Measurements from ENCODE around the gene JAKMIP1. TPM values are rescaled to one million over a fixed set of nuclear protein-coding genes. Genes with fewer than 3 reads are reported as not detected.

Gene JAKMIP1
- total RNA-seq, 3 donors from 2014 or later, result 0.66 to 0.88 (median 0.80) TPM

DNA sequence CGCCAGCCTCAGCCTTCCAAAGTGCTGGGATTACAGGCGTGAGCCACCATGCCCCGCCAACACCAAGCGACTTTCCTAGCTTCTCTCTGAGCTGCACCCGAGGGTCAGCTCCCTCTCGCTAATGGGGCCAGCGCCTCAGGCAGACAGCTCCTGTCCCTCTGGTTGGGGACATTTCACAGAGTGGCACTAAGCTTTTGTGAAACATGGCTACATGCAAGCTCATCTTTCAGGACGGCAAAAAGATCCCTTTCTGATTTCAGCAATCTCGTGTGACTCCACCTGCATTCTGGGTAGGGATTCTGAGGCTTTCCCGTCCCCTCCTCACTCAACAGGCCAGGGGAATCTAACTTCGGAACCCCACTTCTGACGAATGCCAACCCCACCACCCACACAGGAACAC is 151.1 kb downstream of the JAKMIP1 start:
- H3K27ac ChIP-seq, result no peak overlapping the region
- intact Hi-C loops (cut with DNase I; ENCODE audit: low total_unique reads), result loop anchor here (5.0 kb wide), 1 partner anchor 1832 kb away; no protein-coding TSS in a partner anchor

DNA sequence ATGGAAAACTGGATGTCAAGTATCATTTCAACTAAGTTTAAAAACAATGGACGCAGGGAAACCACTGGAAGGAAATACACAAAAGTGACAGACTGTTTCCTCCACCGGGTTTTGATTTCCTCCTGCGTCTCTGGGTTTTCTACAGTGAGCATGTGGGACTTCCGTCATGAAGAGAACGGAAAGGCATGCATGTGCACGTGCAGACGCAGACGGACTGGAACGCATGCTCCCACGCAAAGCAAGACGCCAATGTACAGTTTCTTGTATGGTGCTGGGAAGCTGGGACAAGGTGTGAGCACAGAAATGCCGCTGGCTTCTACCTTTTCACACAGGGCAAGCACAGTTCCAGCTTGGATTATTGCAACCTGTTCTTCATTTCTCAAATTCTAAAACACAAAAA is 151.8 kb downstream of the JAKMIP1 start:
- no peak for DNase-seq (ENCODE audit: low spot score in 2 of 2)
- Histone ChIP-seq H3K4me3 (no peak overlapping the region), H3K27me3 (peaks cover 0 to 45% of the 10 kb centered on the region in 2 donors), H3K4me1 (no peaks in the 10 kb centered on the region), H3K9me3 (no peaks in the 10 kb centered on the region), H3K27ac (no peak overlapping the region), H3K36me3 (no peaks in the 10 kb centered on the region)
- intact Hi-C loops (cut with DNase I; ENCODE audit: low total_unique reads), result loop anchor here (5.0 kb wide), 1 partner anchor 1831 kb away; no protein-coding TSS in a partner anchor
- TF ChIP-seq POLR2AphosphoS5 (IDR thresholded peaks at IDR 0.05) (no peak), POLR2A (IDR thresholded peaks at IDR 0.05) (no peak)
- TF ChIP-seq, protein P1, sequence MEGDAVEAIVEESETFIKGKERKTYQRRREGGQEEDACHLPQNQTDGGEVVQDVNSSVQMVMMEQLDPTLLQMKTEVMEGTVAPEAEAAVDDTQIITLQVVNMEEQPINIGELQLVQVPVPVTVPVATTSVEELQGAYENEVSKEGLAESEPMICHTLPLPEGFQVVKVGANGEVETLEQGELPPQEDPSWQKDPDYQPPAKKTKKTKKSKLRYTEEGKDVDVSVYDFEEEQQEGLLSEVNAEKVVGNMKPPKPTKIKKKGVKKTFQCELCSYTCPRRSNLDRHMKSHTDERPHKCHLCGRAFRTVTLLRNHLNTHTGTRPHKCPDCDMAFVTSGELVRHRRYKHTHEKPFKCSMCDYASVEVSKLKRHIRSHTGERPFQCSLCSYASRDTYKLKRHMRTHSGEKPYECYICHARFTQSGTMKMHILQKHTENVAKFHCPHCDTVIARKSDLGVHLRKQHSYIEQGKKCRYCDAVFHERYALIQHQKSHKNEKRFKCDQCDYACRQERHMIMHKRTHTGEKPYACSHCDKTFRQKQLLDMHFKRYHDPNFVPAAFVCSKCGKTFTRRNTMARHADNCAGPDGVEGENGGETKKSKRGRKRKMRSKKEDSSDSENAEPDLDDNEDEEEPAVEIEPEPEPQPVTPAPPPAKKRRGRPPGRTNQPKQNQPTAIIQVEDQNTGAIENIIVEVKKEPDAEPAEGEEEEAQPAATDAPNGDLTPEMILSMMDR (IDR thresholded peaks at IDR 0.05), result no peak

More for the DNA sequence above, 151.1 kb downstream of the JAKMIP1 start:
- no peaks in the 10 kb centered on the region for H3K4me1 ChIP-seq
- H3K9me3 ChIP-seq, result no peaks in the 10 kb centered on the region
- peaks cover 0 to 38% of the 10 kb centered on the region in 2 donors for H3K27me3 ChIP-seq
- H3K4me3 ChIP-seq, result no peak overlapping the region
- no peak for DNase-seq (ENCODE audit: low spot score in 2 of 2)
- TF ChIP-seq, protein P1 (IDR thresholded peaks at IDR 0.05), result no peak
- TF ChIP-seq POLR2AphosphoS5 (IDR thresholded peaks at IDR 0.05), result no peak
- no peak for TF ChIP-seq POLR2A (IDR thresholded peaks at IDR 0.05)
- no peaks in the 10 kb centered on the region for H3K36me3 ChIP-seq

DNA sequence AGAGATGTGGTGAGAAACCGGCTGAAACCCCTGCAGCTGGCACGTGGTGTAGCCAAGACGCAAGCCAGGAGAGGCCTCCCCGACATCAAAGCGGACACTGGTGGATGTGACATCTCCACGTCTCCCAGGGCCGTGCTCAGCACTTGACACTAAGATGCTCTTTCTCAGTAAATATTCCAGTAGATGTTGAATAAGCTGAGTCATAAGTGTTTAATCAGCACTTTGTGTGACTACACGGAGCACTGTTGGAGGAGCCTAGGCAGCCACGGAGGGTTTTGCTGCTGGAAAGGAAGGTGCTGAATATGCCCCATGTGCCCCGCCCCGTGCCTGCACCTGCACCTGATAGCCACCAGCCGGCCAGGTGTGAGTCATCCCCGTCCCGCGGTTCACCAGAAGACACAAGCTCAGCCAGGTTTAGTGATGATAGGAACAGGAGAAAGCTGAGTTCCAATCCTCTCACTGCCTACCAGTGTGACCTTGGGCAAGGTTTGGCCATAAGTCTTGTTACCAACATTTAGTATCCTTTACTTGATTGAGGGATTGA is 153.1 kb downstream of the JAKMIP1 start:
- Histone ChIP-seq H3K4me3 (no peak overlapping the region), H3K36me3 (no peaks in the 10 kb centered on the region), H3K9me3 (no peaks in the 10 kb centered on the region), H3K27ac (no peak overlapping the region), H3K27me3 (peaks cover 0 to 59% of the 10 kb centered on the region in 2 donors), H3K4me1 (no peaks in the 10 kb centered on the region)
- TF ChIP-seq, protein P1 (IDR thresholded peaks at IDR 0.05), result no peak
- TF ChIP-seq POLR2A (IDR thresholded peaks at IDR 0.05) (no peak), POLR2AphosphoS5 (IDR thresholded peaks at IDR 0.05) (no peak)
- intact Hi-C loops (cut with DNase I; ENCODE audit: low total_unique reads), result loop anchor here (5.0 kb wide), 1 partner anchor 1830 kb away; no protein-coding TSS in a partner anchor
- no peak for DNase-seq (ENCODE audit: low spot score in 2 of 2)

DNA sequence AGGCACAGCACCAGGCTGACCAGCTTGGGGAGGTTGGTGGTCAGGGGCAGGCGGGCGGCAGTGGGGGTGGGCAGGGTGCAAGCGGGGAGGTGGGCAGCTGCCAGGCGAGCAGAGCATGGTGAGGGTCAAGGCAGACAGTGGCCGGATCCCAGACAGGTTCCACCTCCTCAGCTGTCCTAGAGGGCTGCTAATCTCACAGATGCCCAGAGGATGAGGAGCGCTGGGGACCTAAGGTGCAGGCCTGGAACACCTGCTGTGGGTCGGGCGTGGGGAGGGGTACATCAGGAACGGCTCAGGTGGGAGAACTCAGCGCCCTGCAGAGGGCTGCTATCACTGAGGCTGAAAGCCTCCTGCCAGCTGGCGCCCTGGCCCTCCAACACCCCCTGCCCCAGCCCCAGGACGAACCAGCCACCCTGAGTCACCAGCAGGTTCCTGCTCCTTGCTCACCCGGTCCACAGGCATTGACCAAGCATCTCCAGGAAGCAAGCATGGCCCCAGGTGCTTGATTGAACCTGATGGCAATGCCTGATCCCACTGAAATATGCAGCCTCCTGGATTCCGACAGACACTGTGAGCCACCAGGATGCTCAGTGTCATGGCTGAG is 153.7 kb downstream of the JAKMIP1 start:
- Histone ChIP-seq H3K9me3 (no peaks in the 10 kb centered on the region), H3K4me3 (no peak overlapping the region), H3K4me1 (no peaks in the 10 kb centered on the region), H3K27ac (no peak overlapping the region), H3K27me3 (peaks cover 0 to 59% of the 10 kb centered on the region in 2 donors), H3K36me3 (no peaks in the 10 kb centered on the region)
- TF ChIP-seq, protein P1 (IDR thresholded peaks at IDR 0.05), result no peak
- no peak for TF ChIP-seq POLR2A (IDR thresholded peaks at IDR 0.05)
- TF ChIP-seq POLR2AphosphoS5 (IDR thresholded peaks at IDR 0.05), result no peak
- intact Hi-C loops (cut with DNase I; ENCODE audit: low total_unique reads), result loop anchor here (5.0 kb wide), 1 partner anchor 1829 kb away; no protein-coding TSS in a partner anchor
- no peak for DNase-seq (ENCODE audit: low spot score in 2 of 2)

DNA sequence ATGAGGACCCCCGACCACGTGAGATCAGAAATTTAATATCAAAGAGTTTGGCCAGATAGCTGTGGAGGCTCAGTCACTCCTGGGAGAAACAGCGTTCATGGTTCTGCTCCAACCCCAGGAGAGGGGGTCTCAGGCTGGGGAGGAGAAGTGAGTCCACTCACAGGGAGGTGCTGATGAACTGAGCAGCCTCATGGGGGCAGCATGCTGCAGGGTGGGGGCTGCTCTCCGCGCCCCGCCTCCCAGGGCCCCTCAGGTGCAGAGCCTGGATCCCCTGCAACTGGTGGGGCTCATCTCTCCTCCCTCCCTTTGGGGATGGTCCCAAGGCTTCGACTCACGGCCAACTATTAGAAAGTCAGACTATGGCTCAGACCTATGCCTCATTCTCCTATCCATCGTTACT is 155.5 kb downstream of the JAKMIP1 start:
- Histone ChIP-seq H3K9me3 (no peaks in the 10 kb centered on the region), H3K27me3 (peaks cover 0 to 53% of the 10 kb centered on the region in 2 donors), H3K4me3 (no peak overlapping the region), H3K4me1 (no peaks in the 10 kb centered on the region), H3K36me3 (no peaks in the 10 kb centered on the region), H3K27ac (no peak overlapping the region)
- intact Hi-C loops (cut with DNase I; ENCODE audit: low total_unique reads), result loop anchor here (5.0 kb wide), 1 partner anchor 1828 kb away; no protein-coding TSS in a partner anchor
- TF ChIP-seq, protein P1 (IDR thresholded peaks at IDR 0.05), result no peak
- TF ChIP-seq POLR2A (IDR thresholded peaks at IDR 0.05), result no peak
- TF ChIP-seq POLR2AphosphoS5 (IDR thresholded peaks at IDR 0.05), result no peak
- DNase-seq (ENCODE audit: low spot score in 2 of 2), result no peak

All from breast epithelium (tissue), 4 donors.